SK-N-SH (cell line): ENCODE results near the gene GSTM1. TPM values are rescaled to one million over a fixed set of nuclear protein-coding genes. Genes with fewer than 3 reads are reported as not detected.
"Not testable (repeated sequence)": the region's sequence is repeated elsewhere in the genome, so short reads cannot be mapped to it uniquely, and the experiment has no call there.

Experiments used
- CTCF ChIA-PET: fragments of 300-600, 350-600 bp; formaldehyde crosslinking; extraction: SDS; loops from one replicate; lab custom pipeline; 2021; lab: Yijun Ruan, JAX
- POLR2A ChIA-PET: fragments of 350-600 bp; sonication (Branson Sonifier 250); formaldehyde crosslinking; extraction: SDS; loops from one replicate; lab custom pipeline; 2020; ENCODE audit warnings: antibody characterized with exemption, inconsistent platforms; lab: Yijun Ruan, JAX
- DNase-seq: peaks from one replicate; pipeline ENCODE4 v3.0.0; 2012
- H2AFZ ChIP-seq: fragments of 200-600 bp; sonication (generic); 2 replicates; pipeline ENCODE4 v1.8.1; 2016; ENCODE audit warnings: antibody characterized with exemption, mild to moderate bottlenecking, low read depth
- H3F3A ChIP-seq: fragments of 200-600 bp; sonication (generic); replicated peaks from 2 replicates; pipeline ENCODE3; 2016; ENCODE audit warnings: antibody characterized with exemption, mild to moderate bottlenecking; ENCODE audit not compliant: insufficient read depth
- H3K27ac ChIP-seq, 2 experiments: fragments of 200-500 bp in 1 of 2; fragments of 200-600 bp in 1 of 2; sonication (Bioruptor generic) in 1 of 2; sonication (generic), shearing (Covaris generic) in 1 of 2; 2 replicates each; pipeline versions ENCODE4 v1.5.1 to v1.6.1; 2014 to 2016; ENCODE audit warnings: low read depth in 2 of 2, inconsistent platforms in 1 of 2, low read length in 1 of 2, mild to moderate bottlenecking in 1 of 2, mixed read lengths in 1 of 2
- H3K27me3 ChIP-seq: fragments of 200-600 bp; sonication (generic), shearing (Covaris generic); 2 replicates; pipeline ENCODE4 v1.6.1; 2016; ENCODE audit warnings: mixed run types; ENCODE audit not compliant: insufficient read depth
- H3K36me3 ChIP-seq, 2 experiments: fragments of 200-500 bp in 1 of 2; fragments of 200-600 bp in 1 of 2; sonication (Bioruptor generic) in 1 of 2; sonication (generic) in 1 of 2; replicated peaks in 1 of 2; 2 replicates each; pipeline versions ENCODE3 to v1.5.1; 2014 to 2016; ENCODE audit warnings: low read length in 1 of 2, mild to moderate bottlenecking in 1 of 2; ENCODE audit not compliant: insufficient read depth in 2 of 2, control insufficient read depth in 1 of 2
- H3K4me1 ChIP-seq, 2 experiments: fragments of 200-500 bp in 1 of 2; fragments of 200-600 bp in 1 of 2; sonication (Bioruptor generic) in 1 of 2; sonication (generic), shearing (Covaris generic) in 1 of 2; 2 replicates each; pipeline versions ENCODE4 v1.5.1 to v1.6.1; 2014 to 2016; ENCODE audit warnings: low read depth in 1 of 2, low read length in 1 of 2, mixed run types in 1 of 2; ENCODE audit not compliant: insufficient read depth in 2 of 2, control insufficient read depth in 1 of 2
- H3K4me2 ChIP-seq: fragments of 200-600 bp; sonication (generic), shearing (Covaris generic); 2 replicates; pipeline ENCODE4 v1.6.1; 2017; ENCODE audit warnings: mixed run types
- H3K4me3 ChIP-seq, 2 experiments: fragments of 200-500 bp in 1 of 2; fragments of 200-600 bp in 1 of 2; sonication (Bioruptor generic) in 1 of 2; sonication (generic), shearing (Covaris generic) in 1 of 2; 2 replicates each; pipeline versions ENCODE4 v1.5.1 to v1.8.1; 2014 to 2016; ENCODE audit warnings: low read depth in 2 of 2, inconsistent platforms in 1 of 2, low read length in 1 of 2, mild to moderate bottlenecking in 1 of 2, mixed read lengths in 1 of 2, moderate library complexity in 1 of 2
- H3K79me2 ChIP-seq: fragments of 200-600 bp; sonication (generic); 2 replicates; pipeline ENCODE4 v1.8.1; 2017; ENCODE audit warnings: mild to moderate bottlenecking; ENCODE audit not compliant: insufficient read depth
- H3K9ac ChIP-seq: fragments of 200-600 bp; sonication (generic); 2 replicates; pipeline ENCODE4 v1.6.1; 2017; ENCODE audit warnings: mixed run types
- H3K9me2 ChIP-seq: fragments of 200-600 bp; sonication (generic); 2 replicates; pipeline ENCODE4 v1.6.1; 2017; ENCODE audit warnings: mixed run types
- H3K9me3 ChIP-seq: fragments of 200-600 bp; sonication (generic); 2 replicates; pipeline ENCODE4 v1.6.1; 2017; ENCODE audit warnings: mixed run types, mild to moderate bottlenecking, moderate library complexity
- H4K20me1 ChIP-seq: fragments of 200-600 bp; sonication (generic); 2 replicates; pipeline ENCODE4 v1.6.1; 2017; ENCODE audit warnings: mild to moderate bottlenecking, mixed run types; ENCODE audit not compliant: insufficient read depth
- EP300 ChIP-seq, 2 experiments: IDR thresholded peaks; 2 replicates each; pipeline versions ENCODE4 v1.4.0 to v1.6.1; 2012; ENCODE audit warnings: borderline replicate concordance in 1 of 2, low read depth in 1 of 2, low read length in 1 of 2
- NRF1 ChIP-seq: IDR thresholded peaks from 2 replicates; pipeline ENCODE4 v1.6.1; 2012; ENCODE audit warnings: low read depth, mild to moderate bottlenecking, low read length
- RCOR1 ChIP-seq: fragments of 150-350 bp; IDR thresholded peaks from 2 replicates; pipeline ENCODE4 v1.6.1; 2017; ENCODE audit warnings: antibody characterized with exemption, low read length
- RXRA ChIP-seq: IDR thresholded peaks from 2 replicates; pipeline ENCODE4 v1.4.0; 2012; ENCODE audit warnings: low read depth, mild to moderate bottlenecking, borderline replicate concordance
- SMC3 ChIP-seq: IDR thresholded peaks from 2 replicates; pipeline ENCODE4 v1.6.1; 2012; ENCODE audit warnings: low read depth, low read length, improper control_type of control experiment
- TAF1 ChIP-seq: IDR thresholded peaks from 2 replicates; pipeline ENCODE4 v1.6.1; 2012; ENCODE audit warnings: low read depth, mild to moderate bottlenecking, low read length, moderate library complexity, borderline replicate concordance
- TCF12 ChIP-seq: IDR thresholded peaks from 2 replicates; pipeline ENCODE4 v1.4.0; 2012
- WGBS: methylation state at CpG from one replicate; pipeline ENCODE4 v1.1.6; 2017; ENCODE audit warnings: low lambda C conversion rate; 5-methylcytosine and 5-hydroxymethylcytosine counted together
- polyA plus RNA-seq, 3 experiments: library from polyadenylated mRNA; depleted of rRNA; stranded (reverse); fragments of >200 nt; gene quantifications; 2 replicates each; pipeline ENCODE4 v1.2.3, GENCODE V29; 2012
- TF ChIP-seq, protein P1 (sequence below): IDR thresholded peaks from 2 replicates; pipeline ENCODE4 v1.4.0; 2012; ENCODE audit warnings: low read depth, borderline replicate concordance
- TF ChIP-seq, protein P2 (sequence below): IDR thresholded peaks from 2 replicates; pipeline ENCODE4; 2012
- TF ChIP-seq, protein P3 (sequence below): IDR thresholded peaks from 2 replicates; pipeline ENCODE4 v1.4.0; 2012; ENCODE audit warnings: low read depth
- TF ChIP-seq, protein P4 (sequence below): fragments of 150-350 bp; IDR thresholded peaks from 2 replicates; pipeline ENCODE4 v1.6.1; 2017; ENCODE audit warnings: antibody characterized with exemption, low read length, low read depth, borderline replicate concordance

The GSTM1 gene
- polyA plus RNA-seq, 1 of the 3 experiments (the other 2 are of a cell fraction) = not detected

DNA sequence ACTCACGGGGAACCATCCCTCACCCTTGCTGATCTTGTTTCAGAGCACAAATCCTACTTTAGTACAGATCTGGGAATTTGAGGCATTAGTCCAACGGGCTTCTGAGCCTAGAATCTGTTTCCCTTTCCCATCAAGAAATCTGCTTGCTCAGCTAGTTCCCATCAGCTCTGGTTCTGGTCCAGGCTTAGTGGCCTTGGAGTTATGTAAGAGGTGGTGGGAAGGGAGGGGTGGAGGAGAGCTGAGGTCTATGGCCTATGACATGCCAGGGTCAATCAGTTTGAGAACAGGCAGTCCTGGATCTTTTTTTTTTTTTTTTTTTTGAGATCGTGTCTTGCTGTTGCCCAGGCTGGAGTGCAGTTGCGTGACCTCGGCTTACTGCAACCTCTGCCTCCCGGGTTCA is 4.1 kb downstream of the GSTM1 start:
- no peak overlapping the region for H3K4me2 ChIP-seq
- H2AFZ ChIP-seq = no peak overlapping the region
- H3K4me3 ChIP-seq = no peak overlapping the region
- no peaks in the 10 kb centered on the region for H3K9me3 ChIP-seq
- H4K20me1 ChIP-seq = no peaks in the 10 kb centered on the region
- DNase-seq = no peak
- no peak overlapping the region for H3K27ac ChIP-seq
- H3F3A ChIP-seq = no peaks in the 10 kb centered on the region
- no CpG with 5 or more reads among the region's 6 CpGs for WGBS
- ChIA-PET CTCF (no interaction called here), POLR2A (no interaction called here)
- no peaks in the 10 kb centered on the region for H3K4me1 ChIP-seq
- TF ChIP-seq, protein P1, sequence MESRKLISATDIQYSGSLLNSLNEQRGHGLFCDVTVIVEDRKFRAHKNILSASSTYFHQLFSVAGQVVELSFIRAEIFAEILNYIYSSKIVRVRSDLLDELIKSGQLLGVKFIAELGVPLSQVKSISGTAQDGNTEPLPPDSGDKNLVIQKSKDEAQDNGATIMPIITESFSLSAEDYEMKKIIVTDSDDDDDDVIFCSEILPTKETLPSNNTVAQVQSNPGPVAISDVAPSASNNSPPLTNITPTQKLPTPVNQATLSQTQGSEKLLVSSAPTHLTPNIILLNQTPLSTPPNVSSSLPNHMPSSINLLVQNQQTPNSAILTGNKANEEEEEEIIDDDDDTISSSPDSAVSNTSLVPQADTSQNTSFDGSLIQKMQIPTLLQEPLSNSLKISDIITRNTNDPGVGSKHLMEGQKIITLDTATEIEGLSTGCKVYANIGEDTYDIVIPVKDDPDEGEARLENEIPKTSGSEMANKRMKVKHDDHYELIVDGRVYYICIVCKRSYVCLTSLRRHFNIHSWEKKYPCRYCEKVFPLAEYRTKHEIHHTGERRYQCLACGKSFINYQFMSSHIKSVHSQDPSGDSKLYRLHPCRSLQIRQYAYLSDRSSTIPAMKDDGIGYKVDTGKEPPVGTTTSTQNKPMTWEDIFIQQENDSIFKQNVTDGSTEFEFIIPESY = no peak
- TF ChIP-seq TAF1 (no peak), EP300 (IDR thresholded peaks at IDR 0.05; ENCODE audit: borderline replicate concordance in 1 of 2, low read depth in 1 of 2, low read length in 1 of 2) (no peak), RXRA (no peak), SMC3 (no peak), TCF12 (no peak), NRF1 (no peak), RCOR1 (no peak)
- TF ChIP-seq, protein P2, sequence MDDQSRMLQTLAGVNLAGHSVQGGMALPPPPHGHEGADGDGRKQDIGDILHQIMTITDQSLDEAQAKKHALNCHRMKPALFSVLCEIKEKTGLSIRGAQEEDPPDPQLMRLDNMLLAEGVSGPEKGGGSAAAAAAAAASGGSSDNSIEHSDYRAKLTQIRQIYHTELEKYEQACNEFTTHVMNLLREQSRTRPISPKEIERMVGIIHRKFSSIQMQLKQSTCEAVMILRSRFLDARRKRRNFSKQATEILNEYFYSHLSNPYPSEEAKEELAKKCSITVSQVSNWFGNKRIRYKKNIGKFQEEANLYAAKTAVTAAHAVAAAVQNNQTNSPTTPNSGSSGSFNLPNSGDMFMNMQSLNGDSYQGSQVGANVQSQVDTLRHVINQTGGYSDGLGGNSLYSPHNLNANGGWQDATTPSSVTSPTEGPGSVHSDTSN = no peak
- TF ChIP-seq, protein P3, sequence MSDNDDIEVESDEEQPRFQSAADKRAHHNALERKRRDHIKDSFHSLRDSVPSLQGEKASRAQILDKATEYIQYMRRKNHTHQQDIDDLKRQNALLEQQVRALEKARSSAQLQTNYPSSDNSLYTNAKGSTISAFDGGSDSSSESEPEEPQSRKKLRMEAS = no peak
- TF ChIP-seq, protein P4, sequence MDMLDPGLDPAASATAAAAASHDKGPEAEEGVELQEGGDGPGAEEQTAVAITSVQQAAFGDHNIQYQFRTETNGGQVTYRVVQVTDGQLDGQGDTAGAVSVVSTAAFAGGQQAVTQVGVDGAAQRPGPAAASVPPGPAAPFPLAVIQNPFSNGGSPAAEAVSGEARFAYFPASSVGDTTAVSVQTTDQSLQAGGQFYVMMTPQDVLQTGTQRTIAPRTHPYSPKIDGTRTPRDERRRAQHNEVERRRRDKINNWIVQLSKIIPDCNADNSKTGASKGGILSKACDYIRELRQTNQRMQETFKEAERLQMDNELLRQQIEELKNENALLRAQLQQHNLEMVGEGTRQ = no peak
- H3K79me2 ChIP-seq = no peaks in the 10 kb centered on the region
- H3K9me2 ChIP-seq = no peaks in the 10 kb centered on the region
- no peaks in the 10 kb centered on the region for H3K27me3 ChIP-seq
- H3K9ac ChIP-seq = no peak overlapping the region
- H3K36me3 ChIP-seq = no peaks in the 10 kb centered on the region

DNA sequence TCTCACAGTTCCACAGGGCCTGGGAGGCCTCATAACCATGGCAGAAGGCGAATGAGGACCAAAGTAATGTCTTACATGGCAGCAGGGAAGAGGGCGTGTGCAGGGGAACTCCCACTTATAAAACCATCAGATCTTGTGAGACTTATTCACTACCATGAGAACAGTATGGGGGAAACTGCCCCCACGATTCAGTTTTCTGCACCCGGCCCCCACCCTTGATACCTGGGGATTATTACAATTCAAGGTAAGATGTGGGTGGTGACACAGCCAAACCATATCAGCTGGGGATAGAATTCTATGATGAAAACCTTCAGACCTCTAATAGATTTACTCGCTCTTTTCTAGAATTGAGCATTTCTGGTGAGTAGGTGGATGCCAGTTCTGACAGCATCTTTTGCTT is 6.8 kb downstream of the GSTM1 start:
- H3K4me3 ChIP-seq, H3K4me1 ChIP-seq, CTCF ChIA-PET, H3K27ac ChIP-seq, H3K79me2 ChIP-seq, H3K9ac ChIP-seq, H3F3A ChIP-seq, DNase-seq, H3K9me3 ChIP-seq, POLR2A ChIA-PET, H3K4me2 ChIP-seq, H3K27me3 ChIP-seq, H3K9me2 ChIP-seq, H4K20me1 ChIP-seq, H2AFZ ChIP-seq, H3K36me3 ChIP-seq: not testable (repeated sequence)
- WGBS = no CpG with 5 or more reads among the region's 5 CpGs

DNA sequence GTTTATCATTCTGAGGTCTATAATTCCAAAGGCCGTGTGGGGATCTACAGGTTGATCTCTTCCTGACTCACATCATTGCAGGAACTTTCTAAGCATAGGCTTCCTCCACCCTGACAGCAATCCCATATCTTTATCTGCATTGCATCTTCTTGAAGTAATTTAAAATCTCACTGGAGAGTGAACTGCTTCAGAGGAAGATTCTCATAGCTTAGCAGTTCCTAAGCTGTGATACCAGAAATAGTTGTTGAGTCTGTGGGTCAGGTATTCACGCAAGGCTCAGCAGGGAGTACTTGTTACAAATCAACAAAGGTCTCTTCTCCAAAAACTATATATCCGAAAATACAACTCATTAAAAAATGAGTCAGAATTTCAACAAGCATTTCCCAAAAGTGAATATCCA is 7.5 kb downstream of the GSTM1 start:
- H4K20me1 ChIP-seq, H3K4me3 ChIP-seq, H3K27ac ChIP-seq, POLR2A ChIA-PET, DNase-seq, H3K79me2 ChIP-seq, H3F3A ChIP-seq, H3K4me2 ChIP-seq, H2AFZ ChIP-seq, H3K27me3 ChIP-seq, CTCF ChIA-PET, H3K9me2 ChIP-seq, H3K36me3 ChIP-seq, H3K4me1 ChIP-seq, H3K9me3 ChIP-seq, H3K9ac ChIP-seq: not testable (repeated sequence)
- no CpG with 5 or more reads among the region's 3 CpGs for WGBS
